SK-N-SH (cell line): ENCODE data around the gene CDKN3.

Experiments
- CTCF ChIP-seq: fragments of 200-600 bp; sonication (generic); IDR thresholded peaks from 2 replicates; pipeline ENCODE4 v1.6.1; 2017; ENCODE audit warnings: antibody characterized with exemption, mild to moderate bottlenecking, moderate library complexity
- EP300 ChIP-seq, 2 experiments: IDR thresholded peaks; 2 replicates each; pipeline versions ENCODE4 v1.4.0 to v1.6.1; 2012; ENCODE audit warnings: borderline replicate concordance in 1 of 2, low read depth in 1 of 2, low read length in 1 of 2
- EZH2phosphoT487 ChIP-seq: fragments of 200-600 bp; sonication (generic); IDR thresholded peaks from 2 replicates; pipeline ENCODE4 v1.6.1; 2017; ENCODE audit warnings: low read depth, mixed run types, mild to moderate bottlenecking, antibody characterized with exemption, moderate library complexity, borderline replicate concordance
- FOXJ3 ChIP-seq: sonication (generic); formaldehyde crosslinking; IDR thresholded peaks from 2 replicates; pipeline ENCODE4 v1.5.1; 2020; ENCODE audit warnings: mild to moderate bottlenecking, missing genetic modification reagents
- GABPA ChIP-seq: IDR thresholded peaks from 2 replicates; pipeline ENCODE4 v1.4.0; 2012; ENCODE audit warnings: low read depth, mild to moderate bottlenecking
- GATA2 ChIP-seq: sonication (generic); formaldehyde crosslinking; IDR thresholded peaks from 2 replicates; pipeline ENCODE4 v1.5.0; 2020; ENCODE audit warnings: mild to moderate bottlenecking, missing genetic modification reagents
- MAX ChIP-seq: IDR thresholded peaks from 2 replicates; pipeline ENCODE4 v1.4.0; 2012; ENCODE audit warnings: low read depth
- PBX3 ChIP-seq: IDR thresholded peaks from 2 replicates; pipeline ENCODE4; 2012
- POLR2AphosphoS5 ChIP-seq: IDR thresholded peaks from 2 replicates; pipeline ENCODE4 v1.6.1; 2012; ENCODE audit warnings: low read depth, low read length
- RAD21 ChIP-seq: IDR thresholded peaks from 2 replicates; pipeline ENCODE4 v1.6.1; 2012; ENCODE audit warnings: mild to moderate bottlenecking, low read length
- RFX5 ChIP-seq: IDR thresholded peaks from 2 replicates; pipeline ENCODE4 v1.6.1; 2012; ENCODE audit warnings: mild to moderate bottlenecking, improper control_type of control experiment, low read length
- SIN3A ChIP-seq: IDR thresholded peaks from 2 replicates; pipeline ENCODE4 v1.6.1; 2012; ENCODE audit warnings: low read depth, mild to moderate bottlenecking, low read length, moderate library complexity, borderline replicate concordance
- YY1 ChIP-seq: IDR thresholded peaks from 2 replicates; pipeline ENCODE4 v1.4.0; 2012; ENCODE audit warnings: low read depth, mild to moderate bottlenecking

- TF ChIP-seq YY1 = no peak
- TF ChIP-seq RAD21 = no peak
- TF ChIP-seq GATA2 (CRISPR knock-in tag) = no peak
- no peak for TF ChIP-seq EP300 (IDR thresholded peaks at IDR 0.05; ENCODE audit: borderline replicate concordance in 1 of 2, low read depth in 1 of 2, low read length in 1 of 2)
- no peak for TF ChIP-seq GABPA
- TF ChIP-seq CTCF = no peak
- TF ChIP-seq POLR2AphosphoS5 = no peak
- no peak for TF ChIP-seq RFX5
- TF ChIP-seq EZH2phosphoT487 = no peak
- no peak for TF ChIP-seq FOXJ3 (CRISPR knock-in tag)
- no peak for TF ChIP-seq PBX3
- TF ChIP-seq SIN3A = no peak
- TF ChIP-seq MAX = no peak
Measured at GRCh38 chr14:54451121-54451601, 54.4 kb downstream of the CDKN3 start.
